Type B pancreatic cell (in vitro differentiated cells): ENCODE measurements around the gene MMP28. TPM values are rescaled to one million over a fixed set of nuclear protein-coding genes. Genes with fewer than 3 reads are reported as not detected.

Source experiments
- DNase-seq: peaks from one replicate; pipeline ENCODE4 v3.0.0; 2021; ENCODE audit warnings: mixed read lengths; ENCODE audit not compliant: unreplicated experiment; ENCODE audit errors: extremely low spot score
- H3K27ac Mint-ChIP-seq: 2 replicates; pipeline ENCODE4 v1.8.0; 2021; ENCODE audit warnings: mild to moderate bottlenecking, mixed read lengths
- H3K27me3 Mint-ChIP-seq: 2 replicates; pipeline ENCODE4 v1.8.0; 2021; ENCODE audit warnings: mixed read lengths
- H3K36me3 Mint-ChIP-seq: 2 replicates; pipeline ENCODE4 v1.8.0; 2021; ENCODE audit warnings: mixed read lengths
- H3K4me1 Mint-ChIP-seq: one replicate; pipeline ENCODE4 v1.8.0; 2021; ENCODE audit warnings: mixed read lengths; ENCODE audit not compliant: unreplicated experiment
- H3K4me3 Mint-ChIP-seq: 2 replicates; pipeline ENCODE4 v1.8.0; 2021; ENCODE audit warnings: mild to moderate bottlenecking, mixed read lengths
- H3K9me3 Mint-ChIP-seq: 2 replicates; pipeline ENCODE4 v1.8.0; 2021; ENCODE audit warnings: mixed read lengths
- total RNA-seq: library from RNA; stranded (reverse); gene quantifications from 2 replicates; pipeline ENCODE4 v1.2.1, GENCODE V29; 2021; ENCODE audit warnings: low replicate concordance
- TF ChIP-seq, protein P1 (sequence below): fragments of 200-600 bp; sonication (generic); conservative IDR thresholded peaks from 2 replicates; pipeline ENCODE4 v1.5.0; 2021; ENCODE audit warnings: antibody characterized with exemption, mild to moderate bottlenecking

Gene MMP28
- total RNA-seq, 1 donor from 2014 or later, result 0.97 TPM

DNA sequence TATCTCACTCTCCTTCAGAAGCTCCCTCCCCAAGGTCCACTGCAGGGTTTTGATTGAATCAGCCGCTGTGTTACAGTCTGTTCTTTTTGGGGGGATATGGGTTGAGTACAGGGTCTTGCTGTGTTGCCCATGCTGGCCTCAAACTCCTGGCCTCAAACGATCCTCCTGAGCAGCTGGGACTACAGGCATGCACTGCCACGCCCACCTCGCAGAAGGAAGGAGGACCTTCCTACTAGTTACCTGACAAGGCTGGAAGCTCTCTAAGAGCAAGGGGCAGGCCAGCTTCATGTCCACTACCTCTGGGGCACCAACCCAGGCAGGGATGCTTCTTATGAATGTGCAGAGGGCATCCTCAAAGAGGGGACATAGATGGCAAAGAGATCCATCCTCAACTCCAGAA, 1.9 kb upstream of the MMP28 start:
- no peaks in the 10 kb centered on the region for H3K9me3 Mint-ChIP-seq
- no peak for DNase-seq
- no peak overlapping the region for H3K4me3 Mint-ChIP-seq
- peaks cover 81% of the 10 kb centered on the region for H3K27me3 Mint-ChIP-seq
- peaks cover 14% of the 10 kb centered on the region for H3K4me1 Mint-ChIP-seq
- TF ChIP-seq, protein P1, sequence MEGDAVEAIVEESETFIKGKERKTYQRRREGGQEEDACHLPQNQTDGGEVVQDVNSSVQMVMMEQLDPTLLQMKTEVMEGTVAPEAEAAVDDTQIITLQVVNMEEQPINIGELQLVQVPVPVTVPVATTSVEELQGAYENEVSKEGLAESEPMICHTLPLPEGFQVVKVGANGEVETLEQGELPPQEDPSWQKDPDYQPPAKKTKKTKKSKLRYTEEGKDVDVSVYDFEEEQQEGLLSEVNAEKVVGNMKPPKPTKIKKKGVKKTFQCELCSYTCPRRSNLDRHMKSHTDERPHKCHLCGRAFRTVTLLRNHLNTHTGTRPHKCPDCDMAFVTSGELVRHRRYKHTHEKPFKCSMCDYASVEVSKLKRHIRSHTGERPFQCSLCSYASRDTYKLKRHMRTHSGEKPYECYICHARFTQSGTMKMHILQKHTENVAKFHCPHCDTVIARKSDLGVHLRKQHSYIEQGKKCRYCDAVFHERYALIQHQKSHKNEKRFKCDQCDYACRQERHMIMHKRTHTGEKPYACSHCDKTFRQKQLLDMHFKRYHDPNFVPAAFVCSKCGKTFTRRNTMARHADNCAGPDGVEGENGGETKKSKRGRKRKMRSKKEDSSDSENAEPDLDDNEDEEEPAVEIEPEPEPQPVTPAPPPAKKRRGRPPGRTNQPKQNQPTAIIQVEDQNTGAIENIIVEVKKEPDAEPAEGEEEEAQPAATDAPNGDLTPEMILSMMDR, result no peak
- H3K36me3 Mint-ChIP-seq, result no peaks in the 10 kb centered on the region
- no peak overlapping the region for H3K27ac Mint-ChIP-seq

DNA sequence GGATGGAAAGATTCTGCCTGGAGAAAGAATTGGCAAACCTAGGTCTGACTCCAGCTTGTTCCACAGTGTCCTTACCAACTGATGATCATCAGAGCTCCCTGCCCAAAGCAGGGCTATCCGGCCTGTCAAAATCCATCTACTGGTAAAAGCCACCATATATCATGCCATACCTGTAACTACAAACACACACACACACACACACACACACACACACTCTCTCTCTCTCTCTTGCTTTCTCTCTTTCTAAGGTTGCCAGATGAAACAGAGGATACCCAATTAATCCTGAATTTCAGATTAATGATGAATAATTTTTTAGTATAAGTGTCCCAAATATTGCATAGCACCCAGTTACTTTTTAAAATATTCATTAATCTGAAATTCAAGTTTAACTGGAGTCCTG, 1.5 kb upstream of the MMP28 start:
- Mint-ChIP-seq H3K4me1 (peaks cover 14% of the 10 kb centered on the region), H3K9me3 (no peaks in the 10 kb centered on the region), H3K36me3 (no peaks in the 10 kb centered on the region), H3K4me3 (no peak overlapping the region), H3K27me3 (peaks cover 85% of the 10 kb centered on the region), H3K27ac (no peak overlapping the region)
- DNase-seq, result no peak
- TF ChIP-seq, protein P1, result no peak

DNA sequence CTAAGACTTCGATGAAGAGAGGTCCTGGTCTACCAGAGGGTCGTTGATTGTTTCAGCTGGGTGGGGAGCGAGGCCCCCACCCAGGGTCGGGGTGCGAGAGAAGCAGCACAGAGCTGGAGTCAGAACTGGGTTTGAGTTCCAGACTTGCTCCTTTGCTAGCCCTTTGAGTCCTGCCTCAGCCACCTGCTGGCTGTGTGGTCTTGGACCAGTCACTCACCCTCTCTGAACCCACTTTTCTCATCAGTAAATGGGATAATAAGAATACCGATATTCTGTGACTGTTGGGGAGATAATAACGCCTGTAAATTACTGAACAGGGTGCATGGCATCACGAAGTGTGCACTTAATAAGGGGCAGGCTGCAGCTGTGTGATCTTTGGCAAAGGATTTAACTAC, 427 bp upstream of the MMP28 start:
- no peak for DNase-seq
- no peaks in the 10 kb centered on the region for H3K9me3 Mint-ChIP-seq
- no peak overlapping the region for H3K27ac Mint-ChIP-seq
- H3K36me3 Mint-ChIP-seq, result no peaks in the 10 kb centered on the region
- peak overlapping the region; percentile 79 for H3K4me3 Mint-ChIP-seq
- H3K27me3 Mint-ChIP-seq, result peaks cover 90% of the 10 kb centered on the region
- TF ChIP-seq, protein P1, result no peak
- peaks cover 8% of the 10 kb centered on the region for H3K4me1 Mint-ChIP-seq

DNA sequence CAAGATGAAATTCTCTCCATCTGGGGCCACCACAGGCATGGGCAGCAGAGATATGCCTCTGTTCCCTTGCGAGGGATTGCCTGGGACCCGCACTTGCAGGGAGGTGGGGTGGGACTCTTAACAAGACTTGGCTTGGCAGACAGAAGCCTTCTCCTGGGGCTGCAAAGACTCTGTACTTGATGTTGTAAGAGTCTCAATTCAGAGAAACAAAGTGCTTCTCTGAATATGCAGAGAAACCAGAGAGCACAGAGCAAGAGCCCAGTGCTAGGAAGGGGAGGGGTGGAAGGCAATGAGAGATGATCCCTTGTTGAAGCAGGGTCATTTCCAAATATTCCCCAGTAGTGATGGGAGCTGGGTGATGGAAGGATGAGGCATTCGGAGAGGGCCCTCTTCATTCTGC, 2.2 kb downstream of the MMP28 start:
- Mint-ChIP-seq H3K27me3 (peaks cover 82% of the 10 kb centered on the region), H3K4me1 (peaks cover 18% of the 10 kb centered on the region), H3K4me3 (peak overlapping the region; percentile 75), H3K27ac (no peak overlapping the region), H3K36me3 (no peaks in the 10 kb centered on the region), H3K9me3 (no peaks in the 10 kb centered on the region)
- DNase-seq, result no peak
- TF ChIP-seq, protein P1, result no peak

DNA sequence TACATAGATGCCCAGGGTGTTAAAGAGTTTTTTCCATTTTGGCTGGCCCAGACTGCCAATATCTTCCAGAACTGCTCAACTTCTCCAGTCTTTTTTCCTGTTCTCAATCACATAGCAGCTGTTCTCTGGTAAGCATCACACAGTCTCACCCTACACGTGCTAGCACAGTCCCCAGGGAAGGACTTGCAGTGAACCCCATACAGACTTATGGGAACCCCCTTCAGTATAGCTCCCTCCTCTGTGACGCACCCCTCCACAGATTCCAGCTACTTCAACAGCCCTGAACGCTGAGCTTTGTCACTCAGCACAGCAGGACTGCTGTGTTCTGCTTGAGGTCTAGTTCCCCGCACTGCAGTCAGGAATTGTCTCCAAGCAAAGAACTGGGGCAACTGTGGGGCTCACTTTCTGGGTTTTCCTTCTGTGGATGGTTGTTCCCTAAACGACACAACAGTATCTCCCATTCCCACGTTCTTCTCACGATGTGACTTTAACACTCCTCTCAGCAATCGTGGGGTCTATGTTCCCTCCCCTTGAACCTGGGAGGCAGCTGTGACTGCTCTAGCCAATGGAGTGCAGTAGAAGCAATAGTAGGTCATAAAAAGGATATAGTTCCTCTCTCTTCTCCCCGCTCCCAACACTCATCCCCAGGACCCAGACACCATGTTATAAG, 3.6 kb downstream of the MMP28 start:
- TF ChIP-seq, protein P1, result no peak
- Mint-ChIP-seq H3K4me3 (no peak overlapping the region), H3K9me3 (no peaks in the 10 kb centered on the region), H3K36me3 (no peaks in the 10 kb centered on the region), H3K4me1 (peaks cover 26% of the 10 kb centered on the region), H3K27ac (no peak overlapping the region), H3K27me3 (peaks cover 71% of the 10 kb centered on the region)
- no peak for DNase-seq
